ENCODE results near the gene LMTK3. TPM values are rescaled to one million over a fixed set of nuclear protein-coding genes. Genes with fewer than 3 reads are reported as not detected.

Gene LMTK3
- 1 to 10 TPM in 1 of 2 donors, under 1 TPM in 1; 0.40 to 1.3 TPM for total RNA-seq

- DNase-seq (ENCODE audit: low spot score) (peak; percentile 60), ATAC-seq (peak; percentile 52 to 62)
- Mint-ChIP-seq H3K9me3 (no peaks in the 10 kb centered on the region), H3K4me1 (ENCODE audit: low read depth in 2 of 2) (peaks cover 0 to 14% of the 10 kb centered on the region in 2 donors), H3K36me3 (no peaks in the 10 kb centered on the region), H3K4me3 (peak within 1 kb of the TSS; percentile 74), H3K27ac (peak within 1 kb of the TSS in 1 of 2 donors; percentile 31), H3K27me3 (no peaks in the 10 kb centered on the region)
These were observed at the start of gene LMTK3 for GRCh38 chr19:48511800-48512503. LMTK3 (minus strand) TSS chr19:48511835; CDS start chr19:48511576, 259 bp downstream.

GRCh38 chr19:48561412-48561811, 49.8 kb upstream of the LMTK3 start:
- Mint-ChIP-seq H3K9me3 (no peaks in the 10 kb centered on the region), H3K27me3 (peaks cover 0 to 7% of the 10 kb centered on the region in 2 donors), H3K27ac (no peak overlapping the region), H3K36me3 (no peaks in the 10 kb centered on the region), H3K4me3 (no peak overlapping the region), H3K4me1 (ENCODE audit: low read depth in 2 of 2) (no peaks in the 10 kb centered on the region)
- no peak for ATAC-seq
- no peak for DNase-seq (ENCODE audit: low spot score)

- no peaks in the 10 kb centered on the region for H3K36me3 Mint-ChIP-seq
- ATAC-seq (no peak), DNase-seq (ENCODE audit: low spot score) (no peak)
- H3K27me3 Mint-ChIP-seq: peaks cover 6 to 11% of the 10 kb centered on the region in 2 donors
- H3K27ac Mint-ChIP-seq: no peak overlapping the region
- H3K4me1 Mint-ChIP-seq (ENCODE audit: low read depth in 2 of 2): no peaks in the 10 kb centered on the region
- no peaks in the 10 kb centered on the region for H3K9me3 Mint-ChIP-seq
- H3K4me3 Mint-ChIP-seq: no peak overlapping the region
These were observed 48.5 kb upstream of the LMTK3 start for GRCh38 chr19:48560095-48560530.

GRCh38 chr19:48558018-48558684, 46.5 kb upstream of the LMTK3 start:
- DNase-seq (ENCODE audit: low spot score) (no peak), ATAC-seq (peak in 1 of 2 donors; percentile 40)
- Mint-ChIP-seq H3K36me3 (no peaks in the 10 kb centered on the region), H3K9me3 (no peaks in the 10 kb centered on the region), H3K27ac (no peak overlapping the region), H3K4me1 (ENCODE audit: low read depth in 2 of 2) (no peaks in the 10 kb centered on the region), H3K27me3 (peaks cover 7 to 11% of the 10 kb centered on the region in 2 donors), H3K4me3 (no peak overlapping the region)

GRCh38 chr19:48556825-48557224, 45.2 kb upstream of the LMTK3 start:
- ATAC-seq: no peak
- H3K4me1 Mint-ChIP-seq (ENCODE audit: low read depth in 2 of 2): no peaks in the 10 kb centered on the region
- H3K4me3 Mint-ChIP-seq: no peak overlapping the region
- no peaks in the 10 kb centered on the region for H3K9me3 Mint-ChIP-seq
- H3K27ac Mint-ChIP-seq: no peak overlapping the region
- DNase-seq (ENCODE audit: low spot score): no peak
- peaks cover 7 to 11% of the 10 kb centered on the region in 2 donors for H3K27me3 Mint-ChIP-seq
- no peaks in the 10 kb centered on the region for H3K36me3 Mint-ChIP-seq

- Mint-ChIP-seq H3K9me3 (no peaks in the 10 kb centered on the region), H3K27me3 (peaks cover 7 to 11% of the 10 kb centered on the region in 2 donors), H3K36me3 (no peaks in the 10 kb centered on the region), H3K4me3 (no peak overlapping the region), H3K4me1 (ENCODE audit: low read depth in 2 of 2) (no peaks in the 10 kb centered on the region), H3K27ac (no peak overlapping the region)
- no peak for ATAC-seq
- DNase-seq (ENCODE audit: low spot score): no peak
These were observed 44.5 kb upstream of the LMTK3 start for GRCh38 chr19:48556163-48556562.

- no peak overlapping the region for H3K4me3 Mint-ChIP-seq
- H3K27ac Mint-ChIP-seq: no peak overlapping the region
- DNase-seq (ENCODE audit: low spot score): no peak
- peaks cover 7 to 11% of the 10 kb centered on the region in 2 donors for H3K27me3 Mint-ChIP-seq
- H3K9me3 Mint-ChIP-seq: no peaks in the 10 kb centered on the region
- H3K4me1 Mint-ChIP-seq (ENCODE audit: low read depth in 2 of 2): no peaks in the 10 kb centered on the region
- no peak for ATAC-seq
- H3K36me3 Mint-ChIP-seq: no peaks in the 10 kb centered on the region
These were observed 42.9 kb upstream of the LMTK3 start for GRCh38 chr19:48554385-48555091.

GRCh38 chr19:48553676-48554384, 42.2 kb upstream of the LMTK3 start:
- no peak for DNase-seq (ENCODE audit: low spot score)
- Mint-ChIP-seq H3K9me3 (no peaks in the 10 kb centered on the region), H3K4me1 (ENCODE audit: low read depth in 2 of 2) (no peaks in the 10 kb centered on the region), H3K4me3 (no peak overlapping the region), H3K27ac (no peak overlapping the region), H3K27me3 (peaks cover 7 to 8% of the 10 kb centered on the region in 2 donors), H3K36me3 (no peaks in the 10 kb centered on the region)
- no peak for ATAC-seq

GRCh38 chr19:48552406-48553322, 41.0 kb upstream of the LMTK3 start:
- Mint-ChIP-seq H3K9me3 (no peaks in the 10 kb centered on the region), H3K36me3 (no peaks in the 10 kb centered on the region), H3K4me1 (ENCODE audit: low read depth in 2 of 2) (no peaks in the 10 kb centered on the region), H3K4me3 (no peak overlapping the region), H3K27ac (no peak overlapping the region), H3K27me3 (peaks cover 4 to 7% of the 10 kb centered on the region in 2 donors)
- DNase-seq (ENCODE audit: low spot score): no peak
- peak in 1 of 2 donors; percentile 37 for ATAC-seq

- peak in 1 of 2 donors; percentile 46 for ATAC-seq
- H3K27me3 Mint-ChIP-seq: peaks cover 4 to 7% of the 10 kb centered on the region in 2 donors
- no peak within 1 kb of the TSS for H3K27ac Mint-ChIP-seq
- no peaks in the 10 kb centered on the region for H3K36me3 Mint-ChIP-seq
- no peak for DNase-seq (ENCODE audit: low spot score)
- H3K4me3 Mint-ChIP-seq: no peak within 1 kb of the TSS
- H3K4me1 Mint-ChIP-seq (ENCODE audit: low read depth in 2 of 2): no peaks in the 10 kb centered on the region
- H3K9me3 Mint-ChIP-seq: no peaks in the 10 kb centered on the region
These were observed 40.0 kb upstream of the LMTK3 start, which contains the start of gene SULT2B1 for GRCh38 chr19:48551437-48552302. SULT2B1 (plus strand) TSS chr19:48552172; CDS start chr19:48552253, 81 bp downstream.

GRCh38 chr19:48549380-48549779, 37.7 kb upstream of the LMTK3 start:
- DNase-seq (ENCODE audit: low spot score) (no peak), ATAC-seq (no peak)
- no peak overlapping the region for H3K4me3 Mint-ChIP-seq
- no peaks in the 10 kb centered on the region for H3K9me3 Mint-ChIP-seq
- H3K27ac Mint-ChIP-seq: no peak overlapping the region
- H3K36me3 Mint-ChIP-seq: no peaks in the 10 kb centered on the region
- no peaks in the 10 kb centered on the region for H3K27me3 Mint-ChIP-seq
- H3K4me1 Mint-ChIP-seq (ENCODE audit: low read depth in 2 of 2): no peaks in the 10 kb centered on the region

Measured in natural killer cell treated with Interleukin-12 subunit alpha and Interleukin-12 subunit beta and Interleukin-15 and Interleukin-18, amount 100 ng/mL, for 72 hours (primary cell).